Parathyroid adenoma (tissue), 2 donors: ENCODE results near the gene TMEM62.

Experiments used
- H2AFZ ChIP-seq: fragments of 300-600 bp; sonication (generic); one replicate; pipeline ENCODE4 v1.7.0; 2017; ENCODE audit warnings: antibody characterized with exemption, mild to moderate bottlenecking
- H3K27ac ChIP-seq: fragments of 300-600 bp; sonication (generic); one replicate; pipeline ENCODE4 v1.7.0; 2017
- H3K27me3 ChIP-seq: fragments of 300-600 bp; sonication (generic); one replicate; pipeline ENCODE4 v1.7.0; 2017; ENCODE audit warnings: low read length; ENCODE audit not compliant: control insufficient read depth, insufficient read depth
- H3K36me3 ChIP-seq: fragments of 300-600 bp; sonication (generic); one replicate; pipeline ENCODE4 v1.7.0; 2017; ENCODE audit warnings: low read length; ENCODE audit not compliant: control insufficient read depth, insufficient read depth
- H3K4me1 ChIP-seq: fragments of 300-600 bp; sonication (generic); one replicate; pipeline ENCODE4 v1.7.0; 2017; ENCODE audit warnings: control low read depth
- H3K4me2 ChIP-seq: fragments of 300-600 bp; sonication (generic); one replicate; pipeline ENCODE4 v1.7.0; 2017; ENCODE audit warnings: low read length
- H3K4me3 ChIP-seq: fragments of 300-600 bp; sonication (generic); one replicate; pipeline ENCODE4 v1.7.0; 2017; ENCODE audit warnings: low read depth, low read length
- H3K79me2 ChIP-seq: fragments of 300-600 bp; sonication (generic); one replicate; pipeline ENCODE4 v1.7.0; 2017; ENCODE audit warnings: control low read depth
- H3K9ac ChIP-seq: fragments of 300-600 bp; sonication (generic); one replicate; pipeline ENCODE4 v1.7.0; 2017; ENCODE audit warnings: mild to moderate bottlenecking
- H3K9me3 ChIP-seq: fragments of 300-600 bp; sonication (generic); one replicate; pipeline ENCODE4 v1.7.0; 2017; ENCODE audit warnings: low read length; ENCODE audit not compliant: control insufficient read depth
- CTCF ChIP-seq: fragments of 300-600 bp; sonication (generic); IDR thresholded peaks from one replicate; pipeline ENCODE4 v1.7.0; 2017; ENCODE audit warnings: antibody characterized with exemption, mild to moderate bottlenecking
- donor health status: primary hyperparathyroidism.

The TMEM62 gene

GRCh38 chr15:43133430-43134156 is at the start of gene TMEM62:
TMEM62 (plus strand) TSS chr15:43133586; CDS start chr15:43133803, 217 bp downstream.
- TF ChIP-seq CTCF, result no peak
- peak within 1 kb of the TSS; percentile 77 for H3K27ac ChIP-seq

GRCh38 chr15:43085921-43086320 is 47.5 kb upstream of the TMEM62 start:
- no peak overlapping the region for H3K4me3 ChIP-seq
- H3K79me2 ChIP-seq, result no peaks in the 10 kb centered on the region
- H3K9ac ChIP-seq, result no peak overlapping the region
- no peak for TF ChIP-seq CTCF
- H3K4me2 ChIP-seq, result no peak overlapping the region
- no peak overlapping the region for H2AFZ ChIP-seq
- peaks cover 8% of the 10 kb centered on the region for H3K4me1 ChIP-seq
- no peaks in the 10 kb centered on the region for H3K27me3 ChIP-seq
- H3K36me3 ChIP-seq, result no peaks in the 10 kb centered on the region
- H3K9me3 ChIP-seq, result no peaks in the 10 kb centered on the region
- H3K27ac ChIP-seq, result no peak overlapping the region

More at GRCh38 chr15:43133430-43134156, at the start of gene TMEM62:
- Histone ChIP-seq H3K4me2 (peak within 1 kb of the TSS; percentile 87), H3K4me1 (no peaks in the 10 kb centered on the region), H3K79me2 (no peaks in the 10 kb centered on the region), H3K9me3 (no peaks in the 10 kb centered on the region), H3K4me3 (peak within 1 kb of the TSS; percentile 70), H2AFZ (peak within 1 kb of the TSS; percentile 95), H3K36me3 (no peaks in the 10 kb centered on the region), H3K27me3 (no peaks in the 10 kb centered on the region), H3K9ac (peak within 1 kb of the TSS; percentile 40)

- no peaks in the 10 kb centered on the region for H3K36me3 ChIP-seq
- H3K27me3 ChIP-seq, result no peaks in the 10 kb centered on the region
- H3K79me2 ChIP-seq, result no peaks in the 10 kb centered on the region
- TF ChIP-seq CTCF, result no peak
- no peak overlapping the region for H3K4me2 ChIP-seq
- H3K9me3 ChIP-seq, result no peaks in the 10 kb centered on the region
- peaks cover 8% of the 10 kb centered on the region for H3K4me1 ChIP-seq
- H3K9ac ChIP-seq, result no peak overlapping the region
- no peak overlapping the region for H3K4me3 ChIP-seq
- no peak overlapping the region for H3K27ac ChIP-seq
- no peak overlapping the region for H2AFZ ChIP-seq
Measured at GRCh38 chr15:43086551-43086950, 46.8 kb upstream of the TMEM62 start.

GRCh38 chr15:43091859-43092258 is 41.5 kb upstream of the TMEM62 start:
- no peak for TF ChIP-seq CTCF
- no peaks in the 10 kb centered on the region for H3K4me1 ChIP-seq
- no peak overlapping the region for H3K4me2 ChIP-seq
- H3K9me3 ChIP-seq, result no peaks in the 10 kb centered on the region
- no peaks in the 10 kb centered on the region for H3K27me3 ChIP-seq
- no peak overlapping the region for H3K27ac ChIP-seq
- H3K79me2 ChIP-seq, result no peaks in the 10 kb centered on the region
- no peaks in the 10 kb centered on the region for H3K36me3 ChIP-seq
- no peak overlapping the region for H3K9ac ChIP-seq
- no peak overlapping the region for H3K4me3 ChIP-seq
- no peak overlapping the region for H2AFZ ChIP-seq

GRCh38 chr15:43093026-43093425 is 40.4 kb upstream of the TMEM62 start:
- Histone ChIP-seq H3K27me3 (no peaks in the 10 kb centered on the region), H3K9me3 (no peaks in the 10 kb centered on the region), H3K9ac (no peak overlapping the region), H3K4me1 (no peaks in the 10 kb centered on the region), H3K4me3 (no peak overlapping the region), H3K36me3 (no peaks in the 10 kb centered on the region), H3K4me2 (no peak overlapping the region), H2AFZ (no peak overlapping the region), H3K79me2 (no peaks in the 10 kb centered on the region), H3K27ac (no peak overlapping the region)
- no peak for TF ChIP-seq CTCF
